NOMO-1 treated with DMSO at 0.1 percent for 48 hours (cell line): ENCODE measurements around the gene TNPO3.

ENCODE experiments used
- DNase-seq: peaks from one replicate; lab custom pipeline; 2025; ENCODE audit not compliant: unreplicated experiment; lab: John Stamatoyannopoulos, UW

The TNPO3 gene

DNA sequence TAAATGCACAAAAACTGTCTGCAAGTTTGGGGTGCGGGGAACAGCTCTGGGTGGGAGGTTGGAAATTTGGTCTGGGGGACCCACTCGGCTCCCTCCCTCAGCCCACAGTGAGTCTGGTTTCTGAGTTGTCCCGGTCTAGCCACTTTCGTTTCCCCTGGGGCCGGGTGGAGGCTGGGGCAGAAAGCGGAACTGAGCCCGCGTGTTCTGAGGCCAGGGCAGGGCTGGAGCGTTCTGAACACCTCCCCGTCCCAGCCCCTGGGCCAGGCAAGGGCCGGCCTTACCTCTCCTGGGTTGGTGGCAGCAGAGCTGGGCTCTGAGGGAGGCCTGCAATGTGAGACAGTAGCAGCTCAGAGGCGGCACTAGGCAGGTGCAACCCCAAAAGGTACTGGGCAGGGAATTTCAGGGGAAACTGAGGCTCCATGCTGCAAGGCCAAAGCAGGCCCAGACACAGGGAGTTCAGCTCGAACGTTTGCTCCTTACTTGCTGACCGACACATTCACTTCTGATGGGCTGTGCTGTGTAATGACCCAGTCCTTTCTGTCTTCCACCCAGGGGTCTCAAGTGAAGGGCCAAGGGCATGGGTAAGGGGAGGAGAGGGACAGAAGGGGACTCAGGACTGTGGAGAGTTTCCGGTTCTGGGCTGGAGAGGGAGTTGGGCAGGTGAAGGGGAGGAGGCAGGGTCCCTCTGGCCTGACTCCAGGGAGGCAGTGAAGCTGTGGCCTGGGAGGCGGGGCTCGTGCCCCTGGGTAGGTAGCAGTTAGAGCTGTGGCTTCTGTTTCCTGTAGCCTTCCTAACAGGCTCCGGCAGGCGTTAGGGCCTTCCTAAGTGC is 114.2 kb downstream of the TNPO3 start:
- peak; percentile 78 for DNase-seq

DNA sequence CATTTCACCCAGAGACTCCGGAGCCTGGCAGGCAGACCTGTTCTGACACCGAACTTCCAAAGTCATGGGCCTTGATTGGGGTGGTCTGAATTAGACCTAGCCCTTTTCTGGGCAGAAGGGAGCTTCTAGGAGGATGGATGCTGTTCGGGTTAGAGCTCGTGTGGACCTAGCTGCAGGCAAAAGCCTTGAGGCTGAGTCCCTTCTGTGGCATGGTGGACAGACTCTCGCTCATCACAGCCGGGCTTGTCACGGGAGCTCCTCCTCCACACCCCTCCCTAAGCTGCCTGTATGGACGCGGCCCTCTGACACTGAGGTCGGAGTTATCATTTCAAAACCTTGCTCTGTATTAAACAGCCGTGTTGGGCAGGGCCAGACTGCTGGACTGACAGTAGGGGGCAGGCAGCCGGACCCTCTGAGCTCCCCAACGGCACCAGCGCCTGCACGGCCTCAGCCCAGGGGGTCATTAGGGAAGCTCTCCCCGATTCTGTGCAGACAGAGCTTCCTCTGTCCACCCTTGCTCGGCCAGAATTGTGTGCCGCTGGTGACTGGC is 115.0 kb downstream of the TNPO3 start:
- peak; percentile 13 for DNase-seq

- no peak for DNase-seq
Measured at GRCh38 chr7:128939075-128939860, 115.6 kb downstream of the TNPO3 start.

GRCh38 chr7:128938544-128939074 is 116.3 kb downstream of the TNPO3 start:
- no peak for DNase-seq

DNA sequence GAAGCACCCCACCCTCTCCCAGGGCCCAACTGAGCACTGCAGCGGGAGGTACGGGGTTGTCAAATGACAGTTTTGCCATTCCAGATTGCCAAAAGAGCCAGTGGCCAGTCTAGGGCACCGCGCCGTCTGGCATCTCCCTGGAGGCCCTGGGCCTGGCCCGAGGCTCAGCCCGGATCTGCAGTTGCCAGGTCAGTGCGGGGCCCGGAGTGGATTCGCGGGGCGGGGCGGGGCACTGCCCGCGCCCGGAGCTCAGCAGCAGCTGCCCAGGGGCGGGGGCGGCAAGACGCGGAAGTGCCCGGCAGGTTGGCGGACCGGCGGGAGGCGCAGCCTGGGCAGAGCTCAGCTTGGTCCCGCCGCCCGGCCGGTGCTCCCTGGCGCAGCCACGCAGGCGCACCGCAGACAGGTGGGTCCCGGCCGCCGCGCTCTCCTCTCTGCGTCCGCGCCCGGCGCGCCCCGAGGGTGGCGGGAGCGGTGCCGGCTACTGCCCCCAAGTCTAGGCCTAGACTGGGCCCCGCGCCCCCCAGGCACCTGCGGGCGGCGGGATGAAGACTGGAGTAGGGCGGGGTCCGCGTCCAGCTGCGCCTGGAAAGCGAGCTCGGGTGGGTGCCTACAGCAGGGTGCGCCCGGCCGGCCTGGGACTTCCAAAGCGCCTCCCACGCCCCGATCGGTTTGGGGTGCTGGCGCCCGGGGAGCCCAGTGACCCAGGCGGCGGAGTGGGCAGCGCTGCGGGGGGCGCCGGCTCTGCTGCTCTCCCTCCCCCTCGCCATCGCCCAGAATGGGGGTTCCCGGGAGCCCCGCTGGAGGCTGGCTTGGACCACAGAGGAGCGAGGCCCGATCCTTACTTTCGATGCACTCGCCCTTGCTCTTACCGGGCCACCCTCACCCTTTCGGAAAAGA is 117.0 kb downstream of the TNPO3 start, which contains the start of gene IRF5:
IRF5 (plus strand) TSS at position 281 of the 897 bp plus-strand sequence. CDS start 4,155 bp downstream, outside the sequence.
- peak; percentile 39 for DNase-seq

GRCh38 chr7:128937271-128937646 is 117.7 kb downstream of the TNPO3 start:
- no peak for DNase-seq

- no peak for DNase-seq
Measured at GRCh38 chr7:128936798-128937197, 118.1 kb downstream of the TNPO3 start.

DNA sequence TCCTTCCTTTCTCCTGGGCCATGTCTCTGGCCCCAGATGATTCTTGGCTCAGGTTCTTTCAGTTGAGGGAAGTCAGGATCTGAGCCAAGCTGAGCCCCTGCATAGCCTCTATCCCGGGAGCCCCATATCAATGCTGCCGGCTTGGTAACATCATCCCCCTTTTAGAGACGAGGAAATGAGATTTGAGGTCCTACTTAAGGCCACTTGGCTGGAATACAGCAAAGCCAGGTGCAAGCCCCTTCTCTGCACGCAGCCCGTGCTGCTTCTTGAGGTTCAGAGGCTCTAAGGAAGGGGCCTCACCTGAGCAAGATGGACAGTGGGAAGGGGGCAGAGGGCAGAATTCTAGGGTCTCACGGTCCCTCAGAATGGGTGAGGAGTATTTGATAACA is 119.6 kb downstream of the TNPO3 start:
- DNase-seq = no peak

GRCh38 chr7:128934361-128935341 is 120.3 kb downstream of the TNPO3 start:
- peak; percentile 11 for DNase-seq

DNA sequence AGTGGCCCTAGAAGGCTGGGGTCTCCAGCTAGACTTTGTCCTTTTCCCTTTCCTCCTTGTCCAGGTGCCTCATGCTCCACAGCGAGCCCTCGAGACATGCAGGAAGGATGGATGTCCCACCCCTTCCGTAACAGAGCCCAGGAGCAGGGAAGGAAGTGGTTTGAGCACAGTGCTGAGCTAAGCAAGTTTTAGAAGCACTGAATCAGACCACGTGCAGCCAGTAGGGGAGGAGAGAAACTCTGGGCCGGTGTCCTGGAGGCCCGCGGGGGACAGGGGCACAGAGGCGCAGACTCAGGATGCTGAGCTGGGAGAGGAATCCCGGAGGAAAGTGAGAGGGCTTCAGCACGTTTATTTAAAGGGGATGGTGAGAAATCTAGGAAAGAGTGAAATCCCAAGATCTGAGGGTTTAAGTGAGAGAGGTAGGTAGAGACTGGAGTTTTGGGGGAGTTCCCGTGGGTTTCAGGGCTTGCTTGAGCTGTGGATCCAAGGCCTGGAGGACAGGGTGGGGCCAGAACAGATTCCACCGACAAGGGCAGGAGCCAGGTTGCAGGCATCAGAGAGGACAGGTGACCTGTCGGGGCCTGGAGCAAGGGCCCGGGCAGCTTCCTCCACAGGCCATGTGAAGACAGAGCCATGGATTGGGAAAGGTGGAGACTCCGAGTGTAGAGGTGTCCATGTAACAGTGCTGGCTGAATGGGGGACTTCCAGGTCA is 121.6 kb downstream of the TNPO3 start:
- peak; percentile 10 for DNase-seq

DNA sequence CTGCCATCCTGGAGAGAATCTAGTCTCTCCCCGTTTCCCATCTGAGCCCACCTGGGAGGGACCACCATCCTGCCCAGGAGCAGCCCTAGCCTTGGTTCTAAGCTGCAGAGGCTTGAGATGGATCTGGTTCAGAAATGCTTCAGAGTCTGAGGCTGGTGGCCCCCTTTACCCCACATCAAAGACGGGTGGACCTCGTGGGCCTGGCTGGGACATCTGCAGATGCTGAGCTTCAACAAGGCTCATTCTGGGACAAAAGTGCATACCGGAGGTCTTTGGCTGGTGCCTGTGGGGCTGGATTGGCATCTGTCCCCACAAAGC is 122.1 kb downstream of the TNPO3 start:
- no peak for DNase-seq

- DNase-seq = no peak
Measured at GRCh38 chr7:128931965-128932861, 122.7 kb downstream of the TNPO3 start.

GRCh38 chr7:128931190-128931798 is 123.6 kb downstream of the TNPO3 start:
- DNase-seq = no peak

DNA sequence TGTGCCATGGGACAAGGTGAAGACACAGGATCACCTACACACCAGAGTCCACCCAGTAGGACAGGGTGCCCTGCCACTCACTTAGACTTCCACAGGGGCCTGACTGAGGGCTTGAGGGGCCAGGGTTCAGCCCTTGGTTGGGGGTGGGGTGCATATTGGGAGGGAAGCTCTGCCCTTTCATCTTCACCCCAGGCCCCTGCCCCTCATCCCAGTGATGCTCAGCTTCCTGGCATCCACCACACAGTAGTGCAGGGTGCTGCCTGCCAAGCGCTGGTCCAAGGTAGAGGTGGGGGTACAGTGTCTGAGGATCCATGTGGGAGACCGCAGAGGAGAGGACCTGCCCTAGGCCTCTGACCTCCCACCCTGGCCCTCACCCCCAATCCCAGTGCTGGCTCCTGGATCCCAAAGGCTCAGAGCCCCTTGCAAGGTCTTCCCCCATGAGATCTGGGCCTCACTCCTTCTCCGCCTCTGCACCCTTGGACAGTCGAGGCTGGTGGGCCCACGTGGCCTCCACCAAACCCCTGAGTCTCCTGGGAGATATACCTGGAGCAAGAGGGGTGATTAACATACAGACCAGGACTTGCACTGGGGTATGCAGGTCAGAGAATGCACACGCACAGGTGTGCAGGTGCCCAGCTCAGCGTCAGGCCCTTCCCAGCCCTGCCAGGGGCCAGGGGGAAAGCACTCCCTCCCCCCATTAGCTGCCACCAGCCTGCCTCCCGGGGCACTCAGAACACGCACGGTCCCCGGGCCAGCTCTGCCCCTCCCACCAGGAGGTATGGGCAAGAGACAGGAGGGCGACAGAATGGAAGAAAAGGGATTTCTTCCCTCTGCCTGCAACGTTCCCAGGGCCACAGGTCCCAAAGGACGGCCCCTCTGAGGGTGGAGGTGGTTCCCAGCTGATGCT is 125.8 kb downstream of the TNPO3 start:
- DNase-seq = no peak

DNA sequence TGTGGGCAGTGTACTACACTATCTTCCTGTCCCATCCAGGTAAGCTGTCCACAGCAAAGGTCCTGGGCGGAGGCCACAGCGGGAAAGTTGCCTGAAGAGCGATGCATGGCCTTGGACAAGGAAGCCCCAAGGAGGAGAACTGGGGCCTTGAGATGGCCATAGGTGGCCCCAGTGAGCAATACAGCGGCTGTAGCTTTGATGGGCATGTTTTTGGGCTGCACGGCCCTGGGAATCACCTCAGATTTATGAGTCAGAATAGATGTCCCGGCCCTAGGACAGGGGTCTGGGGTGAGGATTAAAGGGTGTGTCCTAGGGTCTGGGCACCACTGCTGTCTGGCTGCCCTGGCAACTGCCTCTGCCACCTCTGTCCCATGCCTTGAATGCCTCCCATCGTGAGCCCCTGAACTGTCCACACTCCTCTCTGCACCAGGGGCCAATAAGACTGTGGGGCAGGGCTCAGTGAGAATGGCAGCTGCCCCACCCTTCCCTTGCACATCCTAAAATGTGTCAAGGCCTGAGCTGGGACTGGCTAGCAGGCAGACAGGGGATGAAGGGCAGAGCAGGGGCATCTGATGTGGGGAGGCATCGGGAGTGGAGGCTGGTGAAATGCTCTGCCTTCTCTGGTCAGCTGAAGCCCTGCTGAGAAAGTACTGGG is 126.6 kb downstream of the TNPO3 start:
- DNase-seq = no peak
